HCT116 (cell line): ENCODE results near the gene FBN1. TPM values are rescaled to one million over a fixed set of nuclear protein-coding genes. Genes with fewer than 3 reads are reported as not detected.

Experiments used
- ATAC-seq: fragments of 200-7000 bp; cut with Tn5 transposase; 2 replicates; pipeline ENCODE4 v1.9.1; 2020; ENCODE audit warnings: mild to moderate bottlenecking, moderate library complexity
- BruUV-seq: library from RNA; stranded (reverse); fragments of 400-500 nt; replicated peaks from 2 replicates; lab custom pipeline; 2021; lab: Mats Ljungman, UMichigan
- CTCF ChIA-PET: fragments of 300-600 bp; sonication (Branson Sonifier 250); formaldehyde crosslinking; loops from one replicate; lab custom pipeline; 2021; ENCODE audit warnings: antibody characterized with exemption; lab: Charles Lee
- POLR2A ChIA-PET: fragments of 300-600, 350-600 bp; sonication (Branson Sonifier 250); formaldehyde crosslinking; loops from one replicate; lab custom pipeline; 2021; ENCODE audit warnings: antibody characterized with exemption; lab: Charles Lee
- RAD21 ChIA-PET, 2 experiments: fragments of 300-600 bp; sonication (Branson Sonifier 250); formaldehyde crosslinking; loops; one replicate each; lab custom pipeline; 2023; ENCODE audit warnings: low total read pairs in 2 of 2; ENCODE audit not compliant: uncharacterized antibody in 2 of 2, unreplicated experiment in 2 of 2, low non-redundant PET in 1 of 2; lab: Charles Lee
- DNase-seq: peaks from one replicate; pipeline ENCODE4 v3.0.0-alpha.2; 2010; ENCODE audit warnings: low read depth, low spot score
- H2AFZ ChIP-seq: fragments of 200-600 bp; shearing (Covaris generic), sonication (generic); 2 replicates; pipeline ENCODE4 v1.6.1; 2017; ENCODE audit warnings: low read depth, mixed run types, mixed read lengths, antibody characterized with exemption, low read length; ENCODE audit not compliant: poor library complexity, severe bottlenecking
- H3K27ac ChIP-seq: 2 replicates; pipeline ENCODE4 v1.5.1; 2012; ENCODE audit warnings: low read depth, low read length
- H3K27me3 ChIP-seq: fragments of 200-600 bp; sonication (generic); 2 replicates; pipeline ENCODE4 v1.6.1; 2016; ENCODE audit warnings: mixed run types, low read length, mixed read lengths; ENCODE audit not compliant: insufficient read depth
- H3K36me3 ChIP-seq, 2 experiments: fragments of 200-500 bp in 1 of 2; fragments of 200-600 bp in 1 of 2; sonication (Bioruptor generic) in 1 of 2; sonication (generic) in 1 of 2; 2 replicates each; pipeline versions ENCODE4 v1.5.1 to v1.6.1; 2014 to 2016; ENCODE audit warnings: low read length in 2 of 2, inconsistent platforms in 1 of 2, mixed read lengths in 1 of 2, mixed run types in 1 of 2; ENCODE audit not compliant: insufficient read depth in 2 of 2, control insufficient read depth in 1 of 2
- H3K4me1 ChIP-seq, 2 experiments: fragments of 200-600 bp in 1 of 2; sonication (generic) in 1 of 2; 2 replicates each; pipeline versions ENCODE4 v1.5.1 to v1.6.1; 2012 to 2017; ENCODE audit warnings: low read length in 2 of 2, inconsistent platforms in 1 of 2, mild to moderate bottlenecking in 1 of 2, mixed read lengths in 1 of 2, mixed run types in 1 of 2, moderate library complexity in 1 of 2; ENCODE audit not compliant: insufficient read depth in 2 of 2, control insufficient read depth in 1 of 2
- H3K4me2 ChIP-seq: fragments of 200-600 bp; sonication (generic); 2 replicates; pipeline ENCODE4 v1.6.1; 2017; ENCODE audit warnings: mixed run types, low read length, mixed read lengths
- H3K4me3 ChIP-seq, 2 experiments: fragments of 200-600 bp in 1 of 2; sonication (generic) in 1 of 2; replicated peaks in 1 of 2; 2 replicates each; pipeline ENCODE4 v1.5.1; 2011 to 2016; ENCODE audit warnings: low read length in 2 of 2, control low read depth in 1 of 2, low read depth in 1 of 2, mild to moderate bottlenecking in 1 of 2, mixed read lengths in 1 of 2, mixed run types in 1 of 2
- H3K79me2 ChIP-seq: fragments of 200-600 bp; sonication (generic); 2 replicates; pipeline ENCODE4 v1.6.1; 2017; ENCODE audit warnings: mild to moderate bottlenecking, mixed run types, low read length, moderate library complexity, mixed read lengths; ENCODE audit not compliant: insufficient read depth
- H3K9ac ChIP-seq: fragments of 200-600 bp; sonication (generic); 2 replicates; pipeline ENCODE4 v1.6.1; 2016; ENCODE audit warnings: low read length, mixed read lengths
- H3K9me2 ChIP-seq: fragments of 200-600 bp; sonication (generic), shearing (Covaris generic); 2 replicates; pipeline ENCODE4 v1.6.1; 2017; ENCODE audit warnings: mixed run types, mild to moderate bottlenecking, moderate library complexity; ENCODE audit not compliant: insufficient read depth
- H3K9me3 ChIP-seq, 2 experiments: fragments of 200-500 bp in 1 of 2; fragments of 200-600 bp in 1 of 2; sonication (Bioruptor generic) in 1 of 2; sonication (generic) in 1 of 2; 2 replicates each; pipeline ENCODE4 v1.6.1; 2014 to 2017; ENCODE audit warnings: low read length in 2 of 2, mixed read lengths in 2 of 2, inconsistent platforms in 1 of 2, low read depth in 1 of 2, mild to moderate bottlenecking in 1 of 2, mixed run types in 1 of 2, moderate library complexity in 1 of 2; ENCODE audit not compliant: control insufficient read depth in 1 of 2, insufficient read depth in 1 of 2
- H4K20me1 ChIP-seq: fragments of 200-600 bp; sonication (generic), shearing (Covaris generic); 2 replicates; pipeline ENCODE4 v1.6.1; 2017; ENCODE audit warnings: mixed run types, mild to moderate bottlenecking, moderate library complexity; ENCODE audit not compliant: insufficient read depth
- CEBPB ChIP-seq: IDR thresholded peaks from 2 replicates; pipeline ENCODE4 v1.6.1; 2012; ENCODE audit warnings: low read depth
- EZH2 ChIP-seq: fragments of 200-600 bp; sonication (generic); IDR thresholded peaks from 2 replicates; pipeline ENCODE4 v1.6.1; 2017; ENCODE audit warnings: antibody characterized with exemption, mixed run types
- EZH2phosphoT487 ChIP-seq: fragments of 200-600 bp; IDR thresholded peaks from 2 replicates; pipeline ENCODE4 v1.6.1; 2018; ENCODE audit warnings: antibody characterized with exemption, borderline replicate concordance
- JUND ChIP-seq: IDR thresholded peaks from 2 replicates; pipeline ENCODE4 v1.6.1; 2012
- POLR2AphosphoS5 ChIP-seq: IDR thresholded peaks from 2 replicates; pipeline ENCODE4 v1.6.1; 2011; ENCODE audit warnings: mild to moderate bottlenecking, low read depth, low read length, moderate library complexity
- RAD21 ChIP-seq: IDR thresholded peaks from 2 replicates; pipeline ENCODE4 v1.6.1; 2012; ENCODE audit warnings: low read depth, mild to moderate bottlenecking
- REST ChIP-seq: IDR thresholded peaks from 2 replicates; pipeline ENCODE4 v1.6.1; 2012; ENCODE audit warnings: low read depth
- SIN3A ChIP-seq: IDR thresholded peaks from 2 replicates; pipeline ENCODE4 v1.6.1; 2012; ENCODE audit warnings: low read depth
- SRF ChIP-seq: IDR thresholded peaks from 2 replicates; pipeline ENCODE4 v1.6.1; 2012; ENCODE audit warnings: low read depth
- YY1 ChIP-seq: IDR thresholded peaks from 2 replicates; pipeline ENCODE4 v1.6.1; 2011; ENCODE audit warnings: low read length, low read depth, moderate library complexity, mild to moderate bottlenecking; ENCODE audit not compliant: insufficient replicate concordance; ENCODE audit errors: extremely low read depth
- ZFX ChIP-seq: fragments of 450-650 bp; IDR thresholded peaks from 2 replicates; pipeline ENCODE4 v1.6.1; 2017
- intact Hi-C: fragments of 100-400 bp; cut with micrococcal nuclease; formaldehyde crosslinking; loops from 2 replicates; pipeline ENCODE4 v1.10.0; 2022
- total RNA-seq: library from RNA; stranded (reverse); gene quantifications from one replicate; pipeline ENCODE4 v1.2.1, GENCODE V29; 2021; ENCODE audit not compliant: unreplicated experiment

Gene FBN1
- total RNA-seq, 1 experiment from 2014 or later, result 1.7 TPM

- DNase-seq, result no peak
- Histone ChIP-seq H2AFZ (no peak overlapping the region), H3K9me3 (no peaks in the 10 kb centered on the region), H3K9me2 (no peaks in the 10 kb centered on the region), H3K27ac (no peak overlapping the region), H3K4me1 (peaks cover 17 to 35% of the 10 kb centered on the region in 2 experiments), H3K79me2 (no peaks in the 10 kb centered on the region), H3K4me2 (no peak overlapping the region), H3K36me3 (no peaks in the 10 kb centered on the region), H3K4me3 (no peak overlapping the region), H3K27me3 (no peaks in the 10 kb centered on the region), H4K20me1 (no peaks in the 10 kb centered on the region)
- ChIA-PET RAD21 (no interaction called here), POLR2A (no interaction called here), CTCF (no interaction called here)
- no TSS peak for BruUV-seq
- intact Hi-C loops, result loop anchor here (5.0 kb wide), 1 partner anchor 62 kb away; no protein-coding TSS in a partner anchor
- no peak for ATAC-seq
- TF ChIP-seq CEBPB (no peak), JUND (no peak), SRF (no peak), POLR2AphosphoS5 (no peak), REST (no peak), SIN3A (no peak), YY1 (no peak), RAD21 (no peak), ZFX (no peak), EZH2 (no peak), EZH2phosphoT487 (no peak)
- TF ChIP-seq, all 23 proteins: peak for 0
- no peak overlapping the region for H3K9ac ChIP-seq
Measured at GRCh38 chr15:48449734-48450133, 195.8 kb downstream of the FBN1 start.
